Measurements from ENCODE around the gene ARF3. TPM values are rescaled to one million over a fixed set of nuclear protein-coding genes. Genes with fewer than 3 reads are reported as not detected.
A peak's percentile ranks its signal among the peaks of the same experiment; 100 is the strongest.

Gene ARF3
- total and polyA plus RNA-seq, 2 donors (not counting 1 experiment from before 2014, with no cell fraction given) = 28.1 to 182 TPM

DNA sequence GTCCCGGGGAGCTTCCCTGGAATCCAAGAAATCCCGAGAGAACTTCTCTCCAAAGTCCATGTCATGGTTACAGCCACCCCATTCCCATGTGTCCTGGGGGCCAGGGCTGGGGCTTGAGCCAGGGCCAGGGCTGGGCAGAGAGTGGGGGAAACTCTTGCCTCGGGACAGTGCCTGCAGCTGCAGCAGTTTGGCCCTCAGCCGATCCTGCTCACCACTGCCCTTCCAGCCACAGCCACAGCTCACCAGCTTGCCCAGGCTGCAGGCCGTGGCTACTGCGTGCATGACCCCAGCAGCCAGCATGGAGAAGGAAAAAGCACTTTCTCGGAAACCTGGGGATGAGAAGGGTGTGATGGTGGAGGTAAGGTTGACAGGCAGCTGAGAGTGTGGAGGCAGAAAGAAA, 10.7 kb upstream of the ARF3 start:
- H3K79me2 ChIP-seq (ENCODE audit: control insufficient read depth, insufficient read depth, low read length) = no peaks in the 10 kb centered on the region
- H3K9ac ChIP-seq (ENCODE audit: insufficient read depth, low read length) = no peak overlapping the region
- no peak overlapping the region for H3K4me2 ChIP-seq (ENCODE audit: extremely low read depth, insufficient read depth, low read length)
- H3K36me3 ChIP-seq (ENCODE audit: control insufficient read depth, insufficient read depth, low read length) = no peaks in the 10 kb centered on the region
- H3K4me3 ChIP-seq (replicated peaks in 1 of 4; ENCODE audit: control extremely low read depth in 1 of 4, insufficient read depth in 1 of 4, low read depth in 3 of 4, low read length in 4 of 4) = no peak overlapping the region
- no peak overlapping the region for H3K27ac ChIP-seq (ENCODE audit: insufficient read depth, low read length)
- H3K4me1 ChIP-seq (ENCODE audit: control insufficient read depth, extremely low read depth, insufficient read depth, low read length) = no peaks in the 10 kb centered on the region
- H3K27me3 ChIP-seq (ENCODE audit: control insufficient read depth, insufficient read depth, low read length) = peaks cover 69% of the 10 kb centered on the region
- no peaks in the 10 kb centered on the region for H4K20me1 ChIP-seq (ENCODE audit: control insufficient read depth, extremely low read depth, insufficient read depth, low read length)
- H2AFZ ChIP-seq (ENCODE audit: low read length) = no peak overlapping the region
- no peaks in the 10 kb centered on the region for H3K9me3 ChIP-seq (ENCODE audit: control insufficient read depth, insufficient read depth, low read depth, low read length)
- no peak for DNase-seq (ENCODE audit: low read depth in 2 of 2)
- TF ChIP-seq EZH2 (IDR thresholded peaks at IDR 0.05; ENCODE audit: low read length, missing control alignments) (no peak), CTCF (conservative IDR thresholded peaks at IDR 0.05 in 1 of 2, IDR thresholded peaks at IDR 0.05 in 1 of 2; ENCODE audit: low read depth in 1 of 2, low read length in 2 of 2) (no peak)

GRCh38 chr12:48966177-48966895, 9.0 kb upstream of the ARF3 start:
- Histone ChIP-seq H3K79me2 (ENCODE audit: control insufficient read depth, insufficient read depth, low read length) (no peaks in the 10 kb centered on the region), H3K36me3 (ENCODE audit: control insufficient read depth, insufficient read depth, low read length) (no peaks in the 10 kb centered on the region), H3K4me3 (replicated peaks in 1 of 4; ENCODE audit: control extremely low read depth in 1 of 4, insufficient read depth in 1 of 4, low read depth in 3 of 4, low read length in 4 of 4) (no peak overlapping the region), H3K4me1 (ENCODE audit: control insufficient read depth, extremely low read depth, insufficient read depth, low read length) (peaks cover 2% of the 10 kb centered on the region), H3K27ac (ENCODE audit: insufficient read depth, low read length) (no peak overlapping the region), H3K4me2 (ENCODE audit: extremely low read depth, insufficient read depth, low read length) (no peak overlapping the region), H3K9ac (ENCODE audit: insufficient read depth, low read length) (no peak overlapping the region), H2AFZ (ENCODE audit: low read length) (no peak overlapping the region), H3K27me3 (ENCODE audit: control insufficient read depth, insufficient read depth, low read length) (peaks cover 54% of the 10 kb centered on the region), H3K9me3 (ENCODE audit: control insufficient read depth, insufficient read depth, low read depth, low read length) (no peaks in the 10 kb centered on the region), H4K20me1 (ENCODE audit: control insufficient read depth, extremely low read depth, insufficient read depth, low read length) (no peaks in the 10 kb centered on the region)
- no peak for DNase-seq (ENCODE audit: low read depth in 2 of 2)
- TF ChIP-seq EZH2 (IDR thresholded peaks at IDR 0.05; ENCODE audit: low read length, missing control alignments) (no peak), CTCF (conservative IDR thresholded peaks at IDR 0.05 in 1 of 2, IDR thresholded peaks at IDR 0.05 in 1 of 2; ENCODE audit: low read depth in 1 of 2, low read length in 2 of 2) (no peak)

DNA sequence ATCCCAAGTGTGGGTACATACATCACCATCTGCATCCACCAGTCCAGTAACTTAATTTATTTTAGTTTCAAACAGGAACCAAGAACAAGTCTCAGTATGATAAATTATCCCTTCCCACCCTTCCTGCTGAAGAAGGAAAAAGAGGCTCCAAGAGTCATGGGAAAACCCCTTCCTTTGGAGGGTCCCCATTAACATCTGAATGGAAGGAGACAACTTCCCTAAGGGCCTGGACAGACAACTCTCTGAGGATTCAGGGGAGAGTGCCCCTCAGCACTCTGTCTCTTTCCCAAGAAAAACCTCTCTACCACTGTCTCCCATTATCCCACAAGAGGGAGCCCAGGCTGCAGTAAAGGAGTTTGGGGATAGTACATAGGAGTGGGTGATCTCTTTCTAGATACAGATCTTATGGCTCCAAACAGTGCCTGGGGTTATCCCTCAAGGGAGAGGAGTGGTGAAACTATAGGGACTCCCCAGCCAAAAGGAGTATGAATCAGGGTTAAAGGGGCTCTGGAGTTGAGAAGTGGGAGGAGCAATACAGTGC, 8.1 kb upstream of the ARF3 start:
- Histone ChIP-seq H3K27ac (ENCODE audit: insufficient read depth, low read length) (no peak overlapping the region), H3K9me3 (ENCODE audit: control insufficient read depth, insufficient read depth, low read depth, low read length) (no peaks in the 10 kb centered on the region), H3K79me2 (ENCODE audit: control insufficient read depth, insufficient read depth, low read length) (no peaks in the 10 kb centered on the region), H3K27me3 (ENCODE audit: control insufficient read depth, insufficient read depth, low read length) (peaks cover 44% of the 10 kb centered on the region), H3K36me3 (ENCODE audit: control insufficient read depth, insufficient read depth, low read length) (no peaks in the 10 kb centered on the region), H4K20me1 (ENCODE audit: control insufficient read depth, extremely low read depth, insufficient read depth, low read length) (no peaks in the 10 kb centered on the region), H3K4me3 (replicated peaks in 1 of 4; ENCODE audit: control extremely low read depth in 1 of 4, insufficient read depth in 1 of 4, low read depth in 3 of 4, low read length in 4 of 4) (no peak overlapping the region), H2AFZ (ENCODE audit: low read length) (no peak overlapping the region), H3K4me2 (ENCODE audit: extremely low read depth, insufficient read depth, low read length) (no peak overlapping the region), H3K4me1 (ENCODE audit: control insufficient read depth, extremely low read depth, insufficient read depth, low read length) (peaks cover 2% of the 10 kb centered on the region), H3K9ac (ENCODE audit: insufficient read depth, low read length) (no peak overlapping the region)
- TF ChIP-seq EZH2 (IDR thresholded peaks at IDR 0.05; ENCODE audit: low read length, missing control alignments) (no peak), CTCF (conservative IDR thresholded peaks at IDR 0.05 in 1 of 2, IDR thresholded peaks at IDR 0.05 in 1 of 2; ENCODE audit: low read depth in 1 of 2, low read length in 2 of 2) (peak; percentile 45 to 65)
- peak in 1 of 2 donors; percentile 59 for DNase-seq (ENCODE audit: low read depth in 2 of 2)
